Gastroesophageal sphincter (tissue), 3 donors: ENCODE measurements around the gene SERPINB6.
"Not testable (repeated sequence)": the region's sequence is repeated elsewhere in the genome, so short reads cannot be mapped to it uniquely, and the experiment has no call there.

Source experiments
- POLR2A ChIP-seq, 2 donors: fragments of 450-650 bp; IDR thresholded peaks; one replicate each; pipeline ENCODE4 v1.6.1; 2017; ENCODE audit warnings: antibody characterized with exemption in 2 of 2, mild to moderate bottlenecking in 2 of 2, moderate library complexity in 1 of 2
- POLR2AphosphoS5 ChIP-seq: sonication (generic); formaldehyde crosslinking; IDR thresholded peaks from one replicate; pipeline ENCODE4 v1.6.1; 2017; ENCODE audit warnings: antibody characterized with exemption
- TF ChIP-seq, protein P1 (sequence below), 4 experiments: fragments of 200-600 bp in 2 of 4; fragments of 450-650 bp in 2 of 4; sonication (generic) in 1 of 4; IDR thresholded peaks; one replicate each; pipeline ENCODE4 v1.5.1; 2017 to 2019; ENCODE audit warnings: antibody characterized with exemption in 4 of 4, mild to moderate bottlenecking in 2 of 4, moderate library complexity in 2 of 4

DNA sequence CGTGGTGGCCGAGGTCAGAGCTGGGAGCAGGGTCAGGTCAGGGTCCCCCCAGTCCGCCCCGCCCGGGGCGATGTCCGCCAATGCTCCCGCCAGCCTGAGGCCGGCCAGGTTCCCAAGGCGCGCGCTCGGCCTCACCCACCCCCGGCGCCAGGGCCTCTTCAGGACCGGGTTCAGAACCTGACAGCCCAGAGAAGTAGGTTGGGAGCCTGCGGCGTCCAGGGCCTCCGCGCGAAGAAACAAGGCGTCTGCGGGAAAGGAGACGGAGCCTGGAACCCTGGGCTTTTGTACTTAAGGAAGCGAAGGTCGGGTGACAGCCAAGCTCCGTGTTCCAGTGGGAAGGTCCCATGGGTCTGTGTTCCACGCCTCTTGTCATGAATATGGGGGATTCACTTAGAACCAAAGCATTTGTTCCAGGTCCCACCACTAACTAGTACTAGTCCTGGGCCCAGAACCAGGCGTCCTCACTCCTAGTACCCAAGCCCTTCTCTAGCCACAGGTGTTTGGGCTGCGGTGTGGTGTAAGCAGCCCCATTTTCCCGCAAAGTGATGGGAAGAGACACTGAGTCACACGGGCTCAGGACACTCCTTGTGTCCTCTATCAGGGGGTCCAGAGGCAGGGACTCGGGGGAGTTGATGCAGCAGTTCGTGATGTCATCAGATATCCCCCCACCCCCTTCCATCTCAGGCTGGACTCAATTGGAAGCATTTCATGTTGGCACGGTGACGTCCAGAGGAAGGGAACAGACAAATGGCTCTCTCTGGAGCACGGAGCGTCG lies 67.8 kb downstream of the SERPINB6 start:
- TF ChIP-seq POLR2A (IDR thresholded peaks at IDR 0.05); POLR2AphosphoS5: not testable (repeated sequence)
- TF ChIP-seq, protein P1, sequence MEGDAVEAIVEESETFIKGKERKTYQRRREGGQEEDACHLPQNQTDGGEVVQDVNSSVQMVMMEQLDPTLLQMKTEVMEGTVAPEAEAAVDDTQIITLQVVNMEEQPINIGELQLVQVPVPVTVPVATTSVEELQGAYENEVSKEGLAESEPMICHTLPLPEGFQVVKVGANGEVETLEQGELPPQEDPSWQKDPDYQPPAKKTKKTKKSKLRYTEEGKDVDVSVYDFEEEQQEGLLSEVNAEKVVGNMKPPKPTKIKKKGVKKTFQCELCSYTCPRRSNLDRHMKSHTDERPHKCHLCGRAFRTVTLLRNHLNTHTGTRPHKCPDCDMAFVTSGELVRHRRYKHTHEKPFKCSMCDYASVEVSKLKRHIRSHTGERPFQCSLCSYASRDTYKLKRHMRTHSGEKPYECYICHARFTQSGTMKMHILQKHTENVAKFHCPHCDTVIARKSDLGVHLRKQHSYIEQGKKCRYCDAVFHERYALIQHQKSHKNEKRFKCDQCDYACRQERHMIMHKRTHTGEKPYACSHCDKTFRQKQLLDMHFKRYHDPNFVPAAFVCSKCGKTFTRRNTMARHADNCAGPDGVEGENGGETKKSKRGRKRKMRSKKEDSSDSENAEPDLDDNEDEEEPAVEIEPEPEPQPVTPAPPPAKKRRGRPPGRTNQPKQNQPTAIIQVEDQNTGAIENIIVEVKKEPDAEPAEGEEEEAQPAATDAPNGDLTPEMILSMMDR (IDR thresholded peaks at IDR 0.05), result not testable (repeated sequence)
